Measurements from ENCODE around the gene TMOD3.

TMOD3 gene

GRCh38 chr15:51889486-51889885 is 60.0 kb downstream of the TMOD3 start:
- CTCF ChIA-PET = interaction anchor here (1.1 to 4.4 kb wide), 7 partner anchors 10 to 113 kb away, joined by 3 to 35 read pairs (median 6); no protein-coding TSS in a partner anchor
- no peak overlapping the region for H3K4me3 ChIP-seq (ENCODE audit: control insufficient read depth in 1 of 7, extremely low read depth in 1 of 7, insufficient read depth in 4 of 7, low read depth in 2 of 7, low read length in 6 of 7)

DNA sequence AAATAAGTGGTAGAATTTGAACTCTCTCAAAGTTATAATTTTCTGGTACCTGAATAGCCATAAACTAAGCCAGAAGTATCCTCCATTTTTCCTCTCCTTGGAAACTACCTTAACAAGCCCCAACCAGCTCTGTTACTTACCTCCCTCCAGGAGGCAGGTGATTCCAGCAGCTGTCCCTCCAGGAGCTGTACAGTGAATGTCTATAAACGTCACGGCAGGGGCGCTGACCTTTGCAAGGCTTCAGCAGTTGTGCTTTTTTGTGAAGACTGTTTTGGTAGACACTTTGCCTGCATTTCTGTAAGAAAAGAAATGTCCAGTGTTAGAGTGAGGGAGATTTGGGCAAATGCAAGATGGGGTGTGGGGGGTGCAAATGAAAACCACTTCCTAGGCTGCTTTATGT is 75.0 kb downstream of the TMOD3 start:
- Histone ChIP-seq H3K27ac (ENCODE audit: insufficient read depth in 1 of 2, low read depth in 1 of 2, low read length in 2 of 2, poor library complexity in 1 of 2, severe bottlenecking in 2 of 2) (no peak overlapping the region), H3K4me3 (ENCODE audit: control insufficient read depth in 1 of 7, extremely low read depth in 1 of 7, insufficient read depth in 4 of 7, low read depth in 2 of 7, low read length in 6 of 7) (no peak overlapping the region), H3K9me3 (ENCODE audit: control extremely low read depth in 1 of 5, control insufficient read depth in 4 of 5, insufficient read depth in 2 of 5, low read depth in 1 of 5, low read length in 4 of 5) (no peaks in the 10 kb centered on the region), H3K27me3 (replicated peaks in 2 of 5; ENCODE audit: control insufficient read depth in 4 of 5, insufficient read depth in 5 of 5, low read length in 4 of 5) (no peaks in the 10 kb centered on the region), H3K36me3 (ENCODE audit: control insufficient read depth in 4 of 4, insufficient read depth in 4 of 4, low read length in 3 of 4) (peaks cover 26 to 64% (median 43%) of the 10 kb centered on the region in 4 experiments), H3K4me1 (ENCODE audit: control extremely low read depth in 1 of 4, control insufficient read depth in 4 of 4, insufficient read depth in 4 of 4, low read length in 3 of 4) (no peaks in the 10 kb centered on the region)
- ChIA-PET CTCF (interaction anchor here (0.9 to 3.7 kb wide), 5 partner anchors 9 to 68 kb away, joined by 3 to 17 read pairs (median 5); partner anchors contain the start of gene LEO1), POLR2A (interaction anchor here (0.7 kb wide), 1 partner anchor 127 kb away, joined by 3 read pairs; no protein-coding TSS in a partner anchor)
- DNase-seq = no peak
- no CpG with 5 or more reads among the region's 3 CpGs for WGBS (ENCODE audit: insufficient coverage)

More at GRCh38 chr15:51889486-51889885, 60.0 kb downstream of the TMOD3 start:
- H3K9me3 ChIP-seq (ENCODE audit: control extremely low read depth in 1 of 5, control insufficient read depth in 4 of 5, insufficient read depth in 2 of 5, low read depth in 1 of 5, low read length in 4 of 5) = peaks cover 0 to 3% (median 0%) of the 10 kb centered on the region in 5 experiments
- H3K27ac ChIP-seq (ENCODE audit: insufficient read depth in 1 of 2, low read depth in 1 of 2, low read length in 2 of 2, poor library complexity in 1 of 2, severe bottlenecking in 2 of 2) = no peak overlapping the region
- POLR2A ChIA-PET = no interaction called here
- H3K27me3 ChIP-seq (replicated peaks in 2 of 5; ENCODE audit: control insufficient read depth in 4 of 5, insufficient read depth in 5 of 5, low read length in 4 of 5) = no peaks in the 10 kb centered on the region
- H3K4me1 ChIP-seq (ENCODE audit: control extremely low read depth in 1 of 4, control insufficient read depth in 4 of 4, insufficient read depth in 4 of 4, low read length in 3 of 4) = no peaks in the 10 kb centered on the region
- DNase-seq = no peak
- peaks cover 4 to 30% (median 17%) of the 10 kb centered on the region in 4 experiments for H3K36me3 ChIP-seq (ENCODE audit: control insufficient read depth in 4 of 4, insufficient read depth in 4 of 4, low read length in 3 of 4)
- no CpG with 5 or more reads among the region's 2 CpGs for WGBS (ENCODE audit: insufficient coverage)

DNA sequence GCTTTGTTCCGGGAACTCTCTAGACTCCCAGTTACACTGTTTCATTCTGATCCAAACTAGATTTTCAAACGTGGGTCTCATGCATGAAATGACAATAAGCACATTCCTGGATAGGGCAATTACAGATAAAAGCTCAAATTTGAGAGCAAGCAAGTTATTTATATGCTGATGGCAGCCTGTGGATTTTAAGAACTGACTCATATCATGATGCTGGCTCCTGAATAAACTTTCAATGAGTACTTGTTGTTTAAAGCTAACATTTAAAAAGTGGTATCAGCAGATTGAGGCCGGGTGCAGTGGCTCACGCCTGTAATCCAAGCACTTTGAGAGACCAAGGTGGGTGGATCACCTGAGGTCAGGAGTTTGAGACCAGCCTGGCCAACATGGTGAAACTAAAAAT is 75.5 kb downstream of the TMOD3 start:
- WGBS (ENCODE audit: insufficient coverage) = 94% methylated on average over 3 of the region's 4 CpGs
- DNase-seq = no peak
- H3K27ac ChIP-seq (ENCODE audit: insufficient read depth in 1 of 2, low read depth in 1 of 2, low read length in 2 of 2, poor library complexity in 1 of 2, severe bottlenecking in 2 of 2) = no peak overlapping the region
- POLR2A ChIA-PET = interaction anchor here (0.7 kb wide), 1 partner anchor 128 kb away, joined by 3 read pairs; no protein-coding TSS in a partner anchor
- CTCF ChIA-PET = interaction anchor here (0.9 to 3.7 kb wide), 6 partner anchors 9 to 67 kb away, joined by 3 to 17 read pairs (median 4); partner anchors contain the start of gene LEO1
- peaks cover 25 to 60% (median 45%) of the 10 kb centered on the region in 4 experiments for H3K36me3 ChIP-seq (ENCODE audit: control insufficient read depth in 4 of 4, insufficient read depth in 4 of 4, low read length in 3 of 4)
- no peaks in the 10 kb centered on the region for H3K27me3 ChIP-seq (replicated peaks in 2 of 5; ENCODE audit: control insufficient read depth in 4 of 5, insufficient read depth in 5 of 5, low read length in 4 of 5)
- no peak overlapping the region for H3K4me3 ChIP-seq (ENCODE audit: control insufficient read depth in 1 of 7, extremely low read depth in 1 of 7, insufficient read depth in 4 of 7, low read depth in 2 of 7, low read length in 6 of 7)
- H3K9me3 ChIP-seq (ENCODE audit: control extremely low read depth in 1 of 5, control insufficient read depth in 4 of 5, insufficient read depth in 2 of 5, low read depth in 1 of 5, low read length in 4 of 5) = no peaks in the 10 kb centered on the region
- H3K4me1 ChIP-seq (ENCODE audit: control extremely low read depth in 1 of 4, control insufficient read depth in 4 of 4, insufficient read depth in 4 of 4, low read length in 3 of 4) = no peaks in the 10 kb centered on the region

- Histone ChIP-seq H3K4me1 (ENCODE audit: control extremely low read depth in 1 of 4, control insufficient read depth in 4 of 4, insufficient read depth in 4 of 4, low read length in 3 of 4) (no peaks in the 10 kb centered on the region), H3K4me3 (ENCODE audit: control insufficient read depth in 1 of 7, extremely low read depth in 1 of 7, insufficient read depth in 4 of 7, low read depth in 2 of 7, low read length in 6 of 7) (no peak overlapping the region), H3K9me3 (ENCODE audit: control extremely low read depth in 1 of 5, control insufficient read depth in 4 of 5, insufficient read depth in 2 of 5, low read depth in 1 of 5, low read length in 4 of 5) (no peaks in the 10 kb centered on the region), H3K27me3 (replicated peaks in 2 of 5; ENCODE audit: control insufficient read depth in 4 of 5, insufficient read depth in 5 of 5, low read length in 4 of 5) (no peaks in the 10 kb centered on the region), H3K27ac (ENCODE audit: insufficient read depth in 1 of 2, low read depth in 1 of 2, low read length in 2 of 2, poor library complexity in 1 of 2, severe bottlenecking in 2 of 2) (no peak overlapping the region), H3K36me3 (ENCODE audit: control insufficient read depth in 4 of 4, insufficient read depth in 4 of 4, low read length in 3 of 4) (peaks cover 20 to 47% (median 34%) of the 10 kb centered on the region in 4 experiments)
- peak in 1 of 3 donors; percentile 4 for DNase-seq
- WGBS (ENCODE audit: insufficient coverage) = 94% methylated on average over 6 of the region's 8 CpGs
- ChIA-PET CTCF (interaction anchor here (1.3 to 1.6 kb wide), 2 partner anchors 11 to 17 kb away, joined by 4 to 8 read pairs; no protein-coding TSS in a partner anchor), POLR2A (no interaction called here)
These were observed 77.8 kb downstream of the TMOD3 start for GRCh38 chr15:51907136-51907862.

- no CpG with 5 or more reads among the region's 1 CpG for WGBS (ENCODE audit: insufficient coverage)
- Histone ChIP-seq H3K4me1 (ENCODE audit: control extremely low read depth in 1 of 4, control insufficient read depth in 4 of 4, insufficient read depth in 4 of 4, low read length in 3 of 4) (no peaks in the 10 kb centered on the region), H3K36me3 (ENCODE audit: control insufficient read depth in 4 of 4, insufficient read depth in 4 of 4, low read length in 3 of 4) (peaks cover 17 to 44% (median 37%) of the 10 kb centered on the region in 4 experiments), H3K27ac (ENCODE audit: insufficient read depth in 1 of 2, low read depth in 1 of 2, low read length in 2 of 2, poor library complexity in 1 of 2, severe bottlenecking in 2 of 2) (no peak overlapping the region), H3K4me3 (ENCODE audit: control insufficient read depth in 1 of 7, extremely low read depth in 1 of 7, insufficient read depth in 4 of 7, low read depth in 2 of 7, low read length in 6 of 7) (no peak overlapping the region), H3K27me3 (replicated peaks in 2 of 5; ENCODE audit: control insufficient read depth in 4 of 5, insufficient read depth in 5 of 5, low read length in 4 of 5) (no peaks in the 10 kb centered on the region), H3K9me3 (ENCODE audit: control extremely low read depth in 1 of 5, control insufficient read depth in 4 of 5, insufficient read depth in 2 of 5, low read depth in 1 of 5, low read length in 4 of 5) (no peaks in the 10 kb centered on the region)
- ChIA-PET POLR2A (interaction anchor here (0.6 kb wide), 1 partner anchor 63 kb away, joined by 3 read pairs; the partner anchor contains the start of gene LEO1), CTCF (interaction anchor here (1.3 to 1.6 kb wide), 2 partner anchors 10 to 18 kb away, joined by 4 to 8 read pairs; no protein-coding TSS in a partner anchor)
- DNase-seq = no peak
These were observed 78.9 kb downstream of the TMOD3 start for GRCh38 chr15:51908316-51908715.

DNA sequence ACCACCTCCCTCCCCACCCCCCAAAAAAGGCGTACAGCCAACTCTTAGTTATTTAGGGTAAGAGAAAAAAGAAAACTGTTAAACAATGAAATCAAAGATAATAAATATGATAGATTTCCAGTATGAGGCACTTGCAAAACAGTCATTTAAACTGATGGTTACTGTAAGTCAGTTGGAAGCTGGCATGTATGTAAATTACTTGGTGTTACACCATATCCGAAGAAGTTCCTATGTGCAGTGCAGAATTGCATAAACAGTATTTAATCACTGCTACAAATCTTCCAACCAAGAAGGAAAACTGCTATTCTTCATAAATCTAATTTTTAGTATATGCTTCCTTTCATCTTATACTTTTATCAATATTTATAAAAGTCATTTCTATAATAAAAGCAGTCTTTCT is 80.1 kb downstream of the TMOD3 start:
- Histone ChIP-seq H3K4me1 (ENCODE audit: control extremely low read depth in 1 of 4, control insufficient read depth in 4 of 4, insufficient read depth in 4 of 4, low read length in 3 of 4) (no peaks in the 10 kb centered on the region), H3K36me3 (ENCODE audit: control insufficient read depth in 4 of 4, insufficient read depth in 4 of 4, low read length in 3 of 4) (peaks cover 16 to 32% (median 30%) of the 10 kb centered on the region in 4 experiments), H3K4me3 (ENCODE audit: control insufficient read depth in 1 of 7, extremely low read depth in 1 of 7, insufficient read depth in 4 of 7, low read depth in 2 of 7, low read length in 6 of 7) (no peak overlapping the region), H3K9me3 (ENCODE audit: control extremely low read depth in 1 of 5, control insufficient read depth in 4 of 5, insufficient read depth in 2 of 5, low read depth in 1 of 5, low read length in 4 of 5) (no peaks in the 10 kb centered on the region), H3K27ac (ENCODE audit: insufficient read depth in 1 of 2, low read depth in 1 of 2, low read length in 2 of 2, poor library complexity in 1 of 2, severe bottlenecking in 2 of 2) (no peak overlapping the region), H3K27me3 (replicated peaks in 2 of 5; ENCODE audit: control insufficient read depth in 4 of 5, insufficient read depth in 5 of 5, low read length in 4 of 5) (no peaks in the 10 kb centered on the region)
- 100% methylated on average over 1 of the region's 2 CpGs for WGBS (ENCODE audit: insufficient coverage)
- ChIA-PET CTCF (interaction anchor here (0.6 kb wide), 2 partner anchors 17 to 30 kb away, joined by 3 read pairs; no protein-coding TSS in a partner anchor), POLR2A (no interaction called here)
- no peak for DNase-seq

DNA sequence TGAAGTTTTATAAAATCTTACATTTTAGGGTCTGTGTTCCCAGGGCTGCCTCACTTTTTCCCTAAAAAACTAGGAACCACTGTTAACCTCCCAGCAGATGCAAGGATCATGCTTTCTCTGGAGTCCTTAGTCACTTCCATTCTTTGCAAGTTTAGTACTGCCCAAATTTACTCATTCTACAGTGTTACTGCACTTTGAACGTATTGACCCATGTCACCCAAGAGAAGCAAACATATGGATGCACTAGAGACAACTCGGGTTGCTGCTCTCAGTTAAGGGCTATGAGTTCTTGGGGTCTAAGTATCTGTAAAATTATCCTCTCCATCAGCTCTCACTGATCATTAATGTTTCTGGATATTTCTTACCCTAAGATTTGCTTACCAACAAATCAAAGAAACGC is 83.1 kb downstream of the TMOD3 start:
- WGBS (ENCODE audit: insufficient coverage) = 100% methylated on average over 1 of the region's 3 CpGs
- ChIA-PET POLR2A (no interaction called here), CTCF (no interaction called here)
- H3K36me3 ChIP-seq (ENCODE audit: control insufficient read depth in 4 of 4, insufficient read depth in 4 of 4, low read length in 3 of 4) = peaks cover 19 to 31% (median 26%) of the 10 kb centered on the region in 4 experiments
- no peaks in the 10 kb centered on the region for H3K4me1 ChIP-seq (ENCODE audit: control extremely low read depth in 1 of 4, control insufficient read depth in 4 of 4, insufficient read depth in 4 of 4, low read length in 3 of 4)
- no peak for DNase-seq
- no peak overlapping the region for H3K27ac ChIP-seq (ENCODE audit: insufficient read depth in 1 of 2, low read depth in 1 of 2, low read length in 2 of 2, poor library complexity in 1 of 2, severe bottlenecking in 2 of 2)
- no peaks in the 10 kb centered on the region for H3K9me3 ChIP-seq (ENCODE audit: control extremely low read depth in 1 of 5, control insufficient read depth in 4 of 5, insufficient read depth in 2 of 5, low read depth in 1 of 5, low read length in 4 of 5)
- H3K4me3 ChIP-seq (ENCODE audit: control insufficient read depth in 1 of 7, extremely low read depth in 1 of 7, insufficient read depth in 4 of 7, low read depth in 2 of 7, low read length in 6 of 7) = no peak overlapping the region
- no peaks in the 10 kb centered on the region for H3K27me3 ChIP-seq (replicated peaks in 2 of 5; ENCODE audit: control insufficient read depth in 4 of 5, insufficient read depth in 5 of 5, low read length in 4 of 5)

Data from common myeloid progenitor, CD34-positive (primary cell).